Sigmoid colon (tissue), 4 donors: ENCODE data around the gene RBM19.

ENCODE experiments used
- POLR2AphosphoS5 ChIP-seq, 4 donors: sonication (generic); formaldehyde crosslinking; IDR thresholded peaks; one replicate each; pipeline ENCODE4 v1.6.1; 2017; ENCODE audit warnings: antibody characterized with exemption in 4 of 4
- TF ChIP-seq, protein P1 (sequence below), 4 experiments: fragments of 450-650 bp in 3 of 4; fragments of 200-600 bp in 1 of 4; IDR thresholded peaks; one replicate each; pipeline ENCODE4 v1.5.1; 2016 to 2019; ENCODE audit warnings: antibody characterized with exemption in 4 of 4, mild to moderate bottlenecking in 3 of 4, moderate library complexity in 2 of 4

- TF ChIP-seq, protein P1, sequence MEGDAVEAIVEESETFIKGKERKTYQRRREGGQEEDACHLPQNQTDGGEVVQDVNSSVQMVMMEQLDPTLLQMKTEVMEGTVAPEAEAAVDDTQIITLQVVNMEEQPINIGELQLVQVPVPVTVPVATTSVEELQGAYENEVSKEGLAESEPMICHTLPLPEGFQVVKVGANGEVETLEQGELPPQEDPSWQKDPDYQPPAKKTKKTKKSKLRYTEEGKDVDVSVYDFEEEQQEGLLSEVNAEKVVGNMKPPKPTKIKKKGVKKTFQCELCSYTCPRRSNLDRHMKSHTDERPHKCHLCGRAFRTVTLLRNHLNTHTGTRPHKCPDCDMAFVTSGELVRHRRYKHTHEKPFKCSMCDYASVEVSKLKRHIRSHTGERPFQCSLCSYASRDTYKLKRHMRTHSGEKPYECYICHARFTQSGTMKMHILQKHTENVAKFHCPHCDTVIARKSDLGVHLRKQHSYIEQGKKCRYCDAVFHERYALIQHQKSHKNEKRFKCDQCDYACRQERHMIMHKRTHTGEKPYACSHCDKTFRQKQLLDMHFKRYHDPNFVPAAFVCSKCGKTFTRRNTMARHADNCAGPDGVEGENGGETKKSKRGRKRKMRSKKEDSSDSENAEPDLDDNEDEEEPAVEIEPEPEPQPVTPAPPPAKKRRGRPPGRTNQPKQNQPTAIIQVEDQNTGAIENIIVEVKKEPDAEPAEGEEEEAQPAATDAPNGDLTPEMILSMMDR (IDR thresholded peaks at IDR 0.05): no peak
- no peak for TF ChIP-seq POLR2AphosphoS5 (IDR thresholded peaks at IDR 0.05)
Observed at GRCh38 chr12:113962733-113963132, 3.4 kb downstream of the RBM19 start.
